COLO668 (cell line): ENCODE data around the gene FAM186B.
A peak's percentile ranks its signal among the peaks of the same experiment; 100 is the strongest.

Experiments
- DNase-seq: peaks from one replicate; lab custom pipeline; 2025; ENCODE audit not compliant: unreplicated experiment; lab: John Stamatoyannopoulos, UW

Gene FAM186B

GRCh38 chr12:49636574-49636973, 31.1 kb upstream of the FAM186B start:
- DNase-seq: no peak

- no peak for DNase-seq
Measured at GRCh38 chr12:49635656-49636055, 30.2 kb upstream of the FAM186B start.

GRCh38 chr12:49635036-49635435, 29.6 kb upstream of the FAM186B start:
- no peak for DNase-seq

- DNase-seq: no peak
Measured at GRCh38 chr12:49633703-49634345, 28.4 kb upstream of the FAM186B start.

- no peak for DNase-seq
Measured at GRCh38 chr12:49632986-49633702, 27.7 kb upstream of the FAM186B start.

- no peak for DNase-seq
Measured at GRCh38 chr12:49632401-49632800, 27.0 kb upstream of the FAM186B start.

- DNase-seq: no peak
Measured at GRCh38 chr12:49631336-49631907, 26.0 kb upstream of the FAM186B start.

GRCh38 chr12:49627752-49628360, 22.4 kb upstream of the FAM186B start:
- DNase-seq: no peak

GRCh38 chr12:49626836-49627235, 21.4 kb upstream of the FAM186B start:
- DNase-seq: no peak

GRCh38 chr12:49626169-49626835, 20.9 kb upstream of the FAM186B start:
- no peak for DNase-seq

- no peak for DNase-seq
Measured at GRCh38 chr12:49624921-49625577, 19.6 kb upstream of the FAM186B start.

- DNase-seq: peak; percentile 87
Measured at GRCh38 chr12:49623142-49623904, 17.9 kb upstream of the FAM186B start, which contains the start of gene PRPF40B. Gene PRPF40B, plus strand, starts transcription at chr12:49623561. Its CDS starts 30 bp downstream, at chr12:49623591.

- peak; percentile 27 for DNase-seq
Measured at GRCh38 chr12:49622501-49623141, 17.2 kb upstream of the FAM186B start.

- peak; percentile 19 for DNase-seq
Measured at GRCh38 chr12:49621651-49622500, 16.4 kb upstream of the FAM186B start.

- no peak for DNase-seq
Measured at GRCh38 chr12:49619286-49619685, 13.8 kb upstream of the FAM186B start.

- DNase-seq: no peak
Measured at GRCh38 chr12:49618576-49618975, 13.1 kb upstream of the FAM186B start.

- DNase-seq: no peak
Measured at GRCh38 chr12:49616533-49617219, 11.2 kb upstream of the FAM186B start.

GRCh38 chr12:49615725-49616124, 10.3 kb upstream of the FAM186B start:
- DNase-seq: no peak
